Measurements from ENCODE around the gene RASSF7. TPM values are rescaled to one million over a fixed set of nuclear protein-coding genes. Genes with fewer than 3 reads are reported as not detected.

Gene RASSF7
- total and polyA plus RNA-seq, 11 donors, result 1.1 to 15.5 (median 5.7) TPM

DNA sequence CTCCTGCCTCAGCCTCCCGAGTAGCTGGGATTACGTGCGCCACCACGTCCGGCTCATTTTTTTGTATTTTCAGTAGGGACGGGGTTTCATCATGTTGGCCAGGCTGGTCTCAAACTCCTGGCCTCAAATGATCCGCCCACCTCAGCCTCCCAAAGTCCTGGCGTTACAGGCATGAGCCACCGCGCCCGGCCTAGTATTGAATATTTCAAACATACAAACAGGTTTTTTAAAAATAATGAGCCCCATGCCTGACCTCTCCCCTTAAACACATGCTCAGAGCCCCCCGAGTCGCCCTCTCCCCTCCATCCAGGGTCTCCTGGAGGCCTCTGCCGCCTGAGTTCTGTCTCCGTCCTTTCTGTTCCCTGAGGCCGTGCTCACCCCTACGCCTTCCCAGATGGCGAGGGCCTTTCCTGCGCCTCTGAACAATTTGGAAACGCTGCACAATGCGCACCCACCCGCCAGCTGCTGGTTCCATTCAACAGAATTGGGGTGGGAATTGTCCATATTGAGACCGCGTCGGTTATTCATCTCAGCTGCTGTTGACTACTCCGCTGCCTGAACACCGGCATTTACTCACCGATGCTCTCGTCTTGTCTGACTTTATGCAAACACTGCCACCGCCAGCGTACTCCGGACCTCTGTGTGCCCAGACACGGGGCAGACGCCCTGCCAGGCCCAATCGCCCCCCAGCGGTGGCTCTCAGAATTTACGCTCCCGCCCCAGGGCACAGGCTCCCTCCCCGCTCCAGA, 40.2 kb upstream of the RASSF7 start:
- peak in 1 of 5 donors; percentile 27 for DNase-seq
- TF ChIP-seq, protein P1, sequence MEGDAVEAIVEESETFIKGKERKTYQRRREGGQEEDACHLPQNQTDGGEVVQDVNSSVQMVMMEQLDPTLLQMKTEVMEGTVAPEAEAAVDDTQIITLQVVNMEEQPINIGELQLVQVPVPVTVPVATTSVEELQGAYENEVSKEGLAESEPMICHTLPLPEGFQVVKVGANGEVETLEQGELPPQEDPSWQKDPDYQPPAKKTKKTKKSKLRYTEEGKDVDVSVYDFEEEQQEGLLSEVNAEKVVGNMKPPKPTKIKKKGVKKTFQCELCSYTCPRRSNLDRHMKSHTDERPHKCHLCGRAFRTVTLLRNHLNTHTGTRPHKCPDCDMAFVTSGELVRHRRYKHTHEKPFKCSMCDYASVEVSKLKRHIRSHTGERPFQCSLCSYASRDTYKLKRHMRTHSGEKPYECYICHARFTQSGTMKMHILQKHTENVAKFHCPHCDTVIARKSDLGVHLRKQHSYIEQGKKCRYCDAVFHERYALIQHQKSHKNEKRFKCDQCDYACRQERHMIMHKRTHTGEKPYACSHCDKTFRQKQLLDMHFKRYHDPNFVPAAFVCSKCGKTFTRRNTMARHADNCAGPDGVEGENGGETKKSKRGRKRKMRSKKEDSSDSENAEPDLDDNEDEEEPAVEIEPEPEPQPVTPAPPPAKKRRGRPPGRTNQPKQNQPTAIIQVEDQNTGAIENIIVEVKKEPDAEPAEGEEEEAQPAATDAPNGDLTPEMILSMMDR (IDR thresholded peaks at IDR 0.05), result no peak
- TF ChIP-seq POLR2A (IDR thresholded peaks at IDR 0.05), result no peak
- no peak overlapping the region for H3K27ac ChIP-seq
- no peak for ATAC-seq
- no peaks in the 10 kb centered on the region for H3K27me3 ChIP-seq
- H3K9me3 ChIP-seq, result peaks cover 0 to 14% (median 0%) of the 10 kb centered on the region in 12 donors
- intact Hi-C loops (cut with DNase I), result no loop called here
- no peak overlapping the region for H3K4me3 ChIP-seq
- no peaks in the 10 kb centered on the region for H3K36me3 ChIP-seq
- peaks cover 0 to 10% (median 4%) of the 10 kb centered on the region in 12 donors for H3K4me1 ChIP-seq
- WGBS, 4 donors, result 92 to 93% (median 93%) methylated on average over 39 of the region's 39 CpGs

DNA sequence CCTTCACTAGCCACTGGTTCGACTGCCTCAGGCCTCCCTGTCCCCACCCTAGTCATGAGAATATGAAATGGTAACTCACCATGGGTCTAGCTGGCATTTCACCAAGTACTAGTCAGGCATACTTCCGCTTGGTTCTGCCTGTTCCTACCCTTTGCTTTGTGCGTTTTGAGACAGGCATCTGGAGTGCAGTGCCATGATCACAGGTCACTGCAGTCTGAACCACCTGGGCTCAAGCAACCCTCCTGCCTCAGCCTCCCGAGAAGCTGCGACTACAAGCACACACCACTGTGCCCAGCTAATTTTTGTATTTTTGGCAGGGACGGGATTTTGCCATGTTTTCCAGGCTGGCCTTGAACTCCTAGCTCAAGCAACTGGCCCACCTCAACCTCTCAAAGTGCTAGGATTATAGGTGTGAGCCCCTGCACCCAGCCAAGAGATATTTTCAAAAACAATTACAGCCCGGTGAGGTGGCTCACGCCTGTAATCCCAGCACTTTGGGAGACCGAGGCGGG, 39.5 kb upstream of the RASSF7 start:
- no peak for DNase-seq
- H3K4me3 ChIP-seq, result no peak overlapping the region
- peaks cover 0 to 11% (median 0%) of the 10 kb centered on the region in 12 donors for H3K9me3 ChIP-seq
- no peak for TF ChIP-seq POLR2A (IDR thresholded peaks at IDR 0.05)
- TF ChIP-seq, protein P1 (IDR thresholded peaks at IDR 0.05), result no peak
- 90 to 91% (median 90%) methylated on average over 10 of the region's 10 CpGs for WGBS, 4 donors
- peaks cover 0 to 10% (median 4%) of the 10 kb centered on the region in 12 donors for H3K4me1 ChIP-seq
- no peak overlapping the region for H3K27ac ChIP-seq
- H3K27me3 ChIP-seq, result no peaks in the 10 kb centered on the region
- intact Hi-C loops (cut with DNase I), result no loop called here
- no peaks in the 10 kb centered on the region for H3K36me3 ChIP-seq
- no peak for ATAC-seq

DNA sequence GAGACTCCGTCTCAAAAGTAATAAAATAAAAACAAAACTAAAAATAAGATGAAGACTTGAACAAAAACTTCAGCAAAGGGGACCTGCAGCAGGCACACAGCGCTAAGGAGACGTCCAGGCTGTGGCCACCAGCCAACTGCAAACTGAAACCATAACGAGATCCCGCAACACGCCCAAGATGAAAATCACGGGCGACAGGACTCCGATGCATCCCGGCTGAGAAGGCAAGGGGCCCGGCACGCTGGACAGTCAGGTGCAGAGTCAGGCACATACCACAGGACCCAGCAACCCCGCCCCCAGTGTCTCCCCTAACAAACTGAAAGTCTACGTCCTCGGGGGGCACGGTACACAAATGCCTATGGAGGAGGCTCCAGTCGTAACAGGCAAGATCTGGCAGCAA, 34.6 kb upstream of the RASSF7 start:
- TF ChIP-seq, protein P1 (IDR thresholded peaks at IDR 0.05), result no peak
- no peak for TF ChIP-seq POLR2A (IDR thresholded peaks at IDR 0.05)
- no peak for DNase-seq
- no peak overlapping the region for H3K4me3 ChIP-seq
- H3K4me1 ChIP-seq, result no peaks in the 10 kb centered on the region
- WGBS, 4 donors, result 79 to 84% (median 82%) methylated on average over 14 to 17 of the region's 17 CpGs
- no peaks in the 10 kb centered on the region for H3K9me3 ChIP-seq
- intact Hi-C loops (cut with DNase I), result no loop called here
- no peak for ATAC-seq
- no peaks in the 10 kb centered on the region for H3K27me3 ChIP-seq
- H3K27ac ChIP-seq, result no peak overlapping the region
- peaks cover 0 to 3% (median 0%) of the 10 kb centered on the region in 9 donors for H3K36me3 ChIP-seq

DNA sequence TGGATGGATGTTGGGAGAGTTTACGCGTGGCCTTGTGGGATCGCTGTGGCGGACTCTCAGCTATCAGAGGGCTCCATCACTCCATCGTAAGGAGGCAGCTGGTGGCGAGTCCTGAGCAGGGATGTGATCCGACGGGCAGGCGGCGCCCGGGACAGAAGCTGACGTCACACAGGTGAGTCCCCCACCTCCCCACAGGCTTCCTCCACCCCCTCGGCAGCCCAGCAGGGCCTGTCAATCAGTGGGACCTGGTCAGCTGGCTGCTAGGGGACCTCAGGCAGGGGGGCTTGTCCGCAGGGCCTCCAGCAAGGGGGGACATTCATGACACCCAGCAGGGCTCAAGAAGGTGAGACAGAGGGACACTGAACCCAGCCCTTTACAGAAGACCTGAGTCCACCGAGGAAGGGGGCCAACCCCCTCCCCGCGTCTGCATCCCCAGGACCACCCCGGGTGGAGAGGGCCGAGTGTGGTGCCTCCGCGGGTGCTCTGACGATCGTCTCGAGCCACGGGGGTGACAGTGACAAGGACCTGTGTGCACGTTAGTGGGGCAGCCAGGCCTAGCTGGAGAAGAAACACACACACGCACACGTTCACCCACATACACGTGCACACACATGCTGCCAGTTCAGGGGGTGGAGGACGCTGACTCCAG, 32.5 kb upstream of the RASSF7 start:
- H3K9me3 ChIP-seq, result no peaks in the 10 kb centered on the region
- no peak for ATAC-seq
- no peaks in the 10 kb centered on the region for H3K27me3 ChIP-seq
- peaks cover 0 to 13% (median 0%) of the 10 kb centered on the region in 12 donors for H3K4me1 ChIP-seq
- H3K36me3 ChIP-seq, result peaks cover 0 to 24% (median 17%) of the 10 kb centered on the region in 9 donors
- 77 to 88% (median 83%) methylated on average over 14 to 30 of the region's 30 CpGs for whole genome bisulfite sequencing, 4 donors
- TF ChIP-seq, protein P1 (IDR thresholded peaks at IDR 0.05), result no peak
- TF ChIP-seq POLR2A (IDR thresholded peaks at IDR 0.05), result no peak
- H3K4me3 ChIP-seq, result no peak overlapping the region
- no peak overlapping the region for H3K27ac ChIP-seq
- intact Hi-C loops (cut with DNase I), result no loop called here
- no peak for DNase-seq
